Stimulated activated naive B cell treated with anti-CD40 and anti-IgM and Interleukin-4, amounts not matched to agents 10 μg/mL and 1 μg/mL and 100 μg/mL, for 72 hours (primary cell): ENCODE results near the gene ITGB6.

Source experiments
- ATAC-seq, 2 donors: fragments of 150-1000 bp; cut with Tn5 transposase; replicated peaks; 2 replicates each; pipeline ENCODE4 v1.10.0; 2021; ENCODE audit warnings: moderate library complexity in 1 of 2
- DNase-seq: peaks from one replicate; pipeline ENCODE4 v3.0.0; 2021
- H3K27ac Mint-ChIP-seq: one replicate; pipeline ENCODE4 v1.8.0; 2022; ENCODE audit warnings: mild to moderate bottlenecking, mixed read lengths
- H3K27me3 Mint-ChIP-seq, 2 donors: one replicate each; pipeline ENCODE4 v1.8.0; 2022; ENCODE audit warnings: mixed read lengths in 2 of 2
- H3K36me3 Mint-ChIP-seq, 2 donors: one replicate each; pipeline ENCODE4 v1.8.0; 2022; ENCODE audit warnings: mixed read lengths in 2 of 2, mild to moderate bottlenecking in 1 of 2
- H3K4me1 Mint-ChIP-seq, 2 donors: one replicate each; pipeline ENCODE4 v1.8.0; 2022; ENCODE audit warnings: mixed read lengths in 2 of 2, mild to moderate bottlenecking in 1 of 2
- H3K4me3 Mint-ChIP-seq, 2 donors: one replicate each; pipeline ENCODE4 v1.8.0; 2022; ENCODE audit warnings: mild to moderate bottlenecking in 2 of 2, mixed read lengths in 2 of 2, moderate library complexity in 1 of 2
- H3K9me3 Mint-ChIP-seq, 2 donors: one replicate each; pipeline ENCODE4 v1.8.0; 2022; ENCODE audit warnings: mixed read lengths in 2 of 2, mild to moderate bottlenecking in 1 of 2

ITGB6 gene

DNA sequence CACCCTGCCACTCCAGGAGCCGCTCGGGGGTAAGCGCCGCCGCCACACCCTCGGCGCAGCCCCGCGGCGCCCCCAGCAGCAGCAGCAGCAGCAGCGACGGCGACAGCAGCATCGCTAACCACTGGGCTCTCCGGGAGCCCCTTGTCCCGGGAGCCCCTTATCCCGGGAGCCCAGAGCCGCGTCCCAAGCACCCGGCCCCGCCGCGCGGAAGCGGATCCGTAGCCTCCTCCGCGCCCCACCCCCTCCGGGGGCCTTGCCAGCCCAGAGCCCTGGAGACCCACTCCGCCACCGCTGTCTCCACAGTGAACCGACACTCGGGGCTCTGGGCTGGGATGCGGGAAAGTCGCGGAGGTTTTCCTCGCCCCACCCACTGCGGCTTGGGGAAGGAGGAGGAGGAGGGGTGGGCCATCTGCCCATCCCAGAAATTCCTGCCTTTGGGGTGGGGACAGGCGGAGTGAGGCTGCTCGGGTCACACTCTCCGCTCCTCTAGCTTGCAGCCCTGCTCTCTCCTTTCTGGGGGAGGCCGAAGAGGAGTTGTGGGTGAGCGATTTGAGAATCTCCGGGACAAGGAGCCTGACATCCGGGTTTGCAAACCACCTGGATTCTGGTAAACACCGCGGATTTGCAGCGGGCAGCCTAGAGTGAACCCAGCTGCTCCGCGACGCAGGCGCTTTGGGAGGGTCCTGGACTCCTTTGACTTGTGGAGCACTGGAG, 137.6 kb downstream of the ITGB6 start, which contains the start of gene PLA2R1:
Gene PLA2R1 (minus strand): TSS at position 324 of the 714 bp plus-strand sequence. CDS start 212 bp downstream, at position 112.
- Mint-ChIP-seq H3K36me3 (no peaks in the 10 kb centered on the region), H3K9me3 (no peaks in the 10 kb centered on the region), H3K4me1 (peaks cover 5 to 13% of the 10 kb centered on the region in 2 donors), H3K27me3 (peaks cover 40 to 62% of the 10 kb centered on the region in 2 donors), H3K4me3 (peak within 1 kb of the TSS; percentile 78 to 83), H3K27ac (peak within 1 kb of the TSS; percentile 65)
- DNase-seq: no peak
- ATAC-seq: peak; percentile 46 to 56

DNA sequence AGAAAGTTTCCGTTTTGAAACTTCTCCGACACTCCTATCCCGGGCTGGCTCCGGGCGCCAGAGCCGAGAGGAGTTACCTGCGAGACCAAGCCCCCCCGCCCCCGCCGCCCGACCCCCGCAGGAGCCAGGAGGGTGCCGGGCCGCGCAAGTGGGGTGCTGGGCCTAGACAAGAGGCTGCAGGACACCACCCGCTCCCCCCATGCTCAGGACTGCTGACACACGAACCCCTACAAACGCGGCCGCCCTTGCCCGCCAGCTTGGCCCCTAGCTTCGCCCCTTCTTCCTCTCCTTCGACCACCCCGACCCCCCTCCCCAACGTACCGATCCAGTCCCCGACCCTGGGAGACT, 138.2 kb downstream of the ITGB6 start:
- H3K4me1 Mint-ChIP-seq: peaks cover 5 to 13% of the 10 kb centered on the region in 2 donors
- DNase-seq (no peak), ATAC-seq (peak; percentile 25 to 30)
- peaks cover 40 to 63% of the 10 kb centered on the region in 2 donors for H3K27me3 Mint-ChIP-seq
- no peak overlapping the region for H3K27ac Mint-ChIP-seq
- H3K4me3 Mint-ChIP-seq: peak overlapping the region; percentile 74 to 83
- H3K36me3 Mint-ChIP-seq: no peaks in the 10 kb centered on the region
- no peaks in the 10 kb centered on the region for H3K9me3 Mint-ChIP-seq

GRCh38 chr2:160061533-160061932, 138.5 kb downstream of the ITGB6 start:
- DNase-seq (no peak), ATAC-seq (no peak)
- Mint-ChIP-seq H3K27ac (no peak overlapping the region), H3K4me1 (peaks cover 5 to 13% of the 10 kb centered on the region in 2 donors), H3K36me3 (no peaks in the 10 kb centered on the region), H3K9me3 (no peaks in the 10 kb centered on the region), H3K4me3 (peak overlapping the region in 1 of 2 donors; percentile 37), H3K27me3 (peaks cover 40 to 63% of the 10 kb centered on the region in 2 donors)

DNA sequence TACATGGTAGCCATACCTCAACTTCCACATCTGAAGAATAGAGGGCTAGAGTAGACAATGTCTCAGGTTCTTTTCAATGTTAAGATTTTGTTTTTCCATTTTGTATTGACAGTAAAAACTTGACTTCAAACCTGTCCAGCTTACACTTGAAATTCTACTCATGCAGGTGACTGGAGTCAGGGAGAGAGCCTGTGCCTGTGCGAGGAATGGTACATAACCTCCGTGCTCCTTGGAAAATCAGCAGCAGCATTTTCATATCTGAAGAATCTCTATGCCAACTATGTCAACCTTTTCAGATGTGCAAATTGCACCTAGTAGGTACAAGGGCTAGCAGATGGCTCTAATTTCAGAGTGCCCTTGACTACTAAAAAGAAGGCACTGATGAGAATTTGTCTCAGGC, 139.8 kb downstream of the ITGB6 start:
- ATAC-seq (no peak), DNase-seq (no peak)
- Mint-ChIP-seq H3K27ac (no peak overlapping the region), H3K27me3 (peaks cover 40 to 63% of the 10 kb centered on the region in 2 donors), H3K9me3 (no peaks in the 10 kb centered on the region), H3K4me3 (no peak overlapping the region), H3K4me1 (peaks cover 5 to 13% of the 10 kb centered on the region in 2 donors), H3K36me3 (no peaks in the 10 kb centered on the region)

- Mint-ChIP-seq H3K4me3 (no peak overlapping the region), H3K27ac (no peak overlapping the region), H3K27me3 (peaks cover 21 to 39% of the 10 kb centered on the region in 2 donors), H3K4me1 (peaks cover 0 to 4% of the 10 kb centered on the region in 2 donors), H3K36me3 (no peaks in the 10 kb centered on the region), H3K9me3 (no peaks in the 10 kb centered on the region)
- no peak for DNase-seq
- ATAC-seq: no peak
These were observed 142.7 kb downstream of the ITGB6 start for GRCh38 chr2:160057356-160057755.

DNA sequence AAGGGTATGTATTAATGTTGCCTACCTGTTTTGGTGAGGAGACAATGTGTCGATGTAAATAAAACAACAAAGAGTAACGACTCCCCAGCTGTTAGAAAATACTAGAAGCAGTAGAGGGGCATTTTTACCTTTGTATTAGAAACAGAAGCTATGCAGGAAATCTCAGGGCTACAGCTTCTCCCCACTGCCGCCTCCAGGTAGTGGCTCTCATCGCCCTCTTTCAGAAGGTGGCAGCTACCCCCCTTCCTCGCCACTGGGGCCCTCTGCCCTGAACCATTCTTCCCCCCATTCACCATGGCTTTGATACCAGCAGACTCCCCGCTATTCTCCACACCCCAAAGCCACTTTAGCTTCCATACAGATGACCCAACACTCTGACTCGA, 144.4 kb downstream of the ITGB6 start:
- peaks cover 15 to 25% of the 10 kb centered on the region in 2 donors for H3K27me3 Mint-ChIP-seq
- H3K27ac Mint-ChIP-seq: no peak overlapping the region
- DNase-seq: no peak
- no peak overlapping the region for H3K4me3 Mint-ChIP-seq
- H3K9me3 Mint-ChIP-seq: no peaks in the 10 kb centered on the region
- no peaks in the 10 kb centered on the region for H3K36me3 Mint-ChIP-seq
- H3K4me1 Mint-ChIP-seq: no peaks in the 10 kb centered on the region
- ATAC-seq: no peak

GRCh38 chr2:160054984-160055725, 144.9 kb downstream of the ITGB6 start:
- Mint-ChIP-seq H3K4me1 (no peaks in the 10 kb centered on the region), H3K27me3 (peaks cover 15 to 21% of the 10 kb centered on the region in 2 donors), H3K4me3 (no peak overlapping the region), H3K27ac (no peak overlapping the region), H3K36me3 (no peaks in the 10 kb centered on the region), H3K9me3 (no peaks in the 10 kb centered on the region)
- ATAC-seq (no peak), DNase-seq (no peak)

GRCh38 chr2:160053946-160054345, 146.1 kb downstream of the ITGB6 start:
- Mint-ChIP-seq H3K27ac (no peak overlapping the region), H3K4me3 (no peak overlapping the region), H3K27me3 (peaks cover 7 to 13% of the 10 kb centered on the region in 2 donors), H3K4me1 (no peaks in the 10 kb centered on the region), H3K36me3 (no peaks in the 10 kb centered on the region), H3K9me3 (no peaks in the 10 kb centered on the region)
- DNase-seq: no peak
- no peak for ATAC-seq

DNA sequence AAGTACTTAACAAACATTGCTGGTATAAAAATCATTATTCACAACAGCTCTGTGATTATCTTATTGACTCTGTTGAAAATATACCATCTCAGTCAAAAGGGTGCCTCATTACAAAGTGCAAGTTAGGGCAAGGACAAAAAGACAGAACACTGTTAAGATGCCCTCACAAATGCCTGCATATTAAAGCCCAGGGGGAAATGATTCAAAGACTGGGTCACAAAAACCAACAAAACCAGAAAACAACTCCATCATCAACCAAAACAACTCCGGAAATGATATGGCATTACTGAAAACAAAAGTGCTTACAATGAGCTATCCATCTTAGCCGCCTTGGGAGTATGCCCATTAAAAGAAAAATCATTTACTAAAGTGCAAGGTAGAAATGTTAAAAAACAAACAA, 147.5 kb downstream of the ITGB6 start:
- Mint-ChIP-seq H3K4me1 (no peaks in the 10 kb centered on the region), H3K9me3 (no peaks in the 10 kb centered on the region), H3K27me3 (peaks cover 0 to 2% of the 10 kb centered on the region in 2 donors), H3K4me3 (no peak overlapping the region), H3K27ac (no peak overlapping the region), H3K36me3 (no peaks in the 10 kb centered on the region)
- ATAC-seq: no peak
- DNase-seq: no peak

DNA sequence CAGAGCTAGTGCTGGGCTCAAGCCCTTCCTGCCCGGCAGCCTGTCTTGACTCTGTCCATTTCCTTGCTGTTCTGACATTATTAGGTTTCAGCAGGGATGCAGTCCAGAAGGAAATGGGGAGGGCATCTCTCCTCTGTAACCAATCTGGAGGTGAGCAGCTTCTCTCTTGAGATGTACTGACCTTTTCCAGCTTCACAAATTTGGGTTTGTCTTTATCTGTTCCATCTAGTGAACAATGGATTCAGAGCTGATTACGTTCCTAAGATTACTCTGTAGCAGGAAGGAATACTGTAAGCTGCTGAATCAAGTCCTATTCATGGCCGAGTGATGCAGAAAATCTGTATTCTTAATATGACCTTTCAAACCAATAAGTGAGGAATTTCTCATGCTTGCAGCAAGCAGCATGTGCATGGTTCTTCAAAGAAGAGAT, 148.7 kb downstream of the ITGB6 start:
- ATAC-seq: no peak
- no peak for DNase-seq
- no peaks in the 10 kb centered on the region for H3K4me1 Mint-ChIP-seq
- no peak overlapping the region for H3K27ac Mint-ChIP-seq
- H3K36me3 Mint-ChIP-seq: no peaks in the 10 kb centered on the region
- no peaks in the 10 kb centered on the region for H3K27me3 Mint-ChIP-seq
- no peaks in the 10 kb centered on the region for H3K9me3 Mint-ChIP-seq
- no peak overlapping the region for H3K4me3 Mint-ChIP-seq

DNA sequence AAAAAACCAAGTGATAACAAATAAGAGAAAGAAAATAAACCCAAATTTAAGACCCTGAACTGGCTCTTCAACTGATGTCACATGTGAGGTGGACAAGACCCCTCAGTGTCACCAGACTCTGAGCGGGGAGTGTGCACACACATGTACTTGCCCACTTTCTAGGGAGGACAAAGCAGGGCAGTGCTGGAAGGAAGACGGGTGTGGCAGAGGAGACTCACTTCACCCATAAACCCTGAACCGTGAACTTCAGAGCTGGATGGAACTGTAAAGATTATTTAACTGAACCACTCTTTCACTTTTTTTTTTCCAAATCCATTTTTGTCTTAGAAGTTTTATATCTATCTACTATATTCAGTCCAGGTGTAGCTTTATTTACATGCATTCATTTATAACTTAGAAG, 149.9 kb downstream of the ITGB6 start:
- DNase-seq: no peak
- H3K27me3 Mint-ChIP-seq: no peaks in the 10 kb centered on the region

More for the DNA sequence above, 149.9 kb downstream of the ITGB6 start:
- Mint-ChIP-seq H3K9me3 (no peaks in the 10 kb centered on the region), H3K4me1 (no peaks in the 10 kb centered on the region), H3K36me3 (no peaks in the 10 kb centered on the region), H3K4me3 (no peak overlapping the region), H3K27ac (no peak overlapping the region)
- no peak for ATAC-seq
